GM12873 (cell line): ENCODE results near the gene ZNF275.

Experiments used
- CTCF ChIP-seq: IDR thresholded peaks from 2 replicates; pipeline ENCODE4 v1.5.1; 2012; ENCODE audit warnings: low read depth, mild to moderate bottlenecking, moderate library complexity, low read length, control low read depth; ENCODE audit not compliant: insufficient read depth; ENCODE audit errors: missing control alignments

ZNF275 gene

GRCh38 chrX:153340111-153340510 lies 6.2 kb downstream of the ZNF275 start:
- TF ChIP-seq CTCF = no peak

GRCh38 chrX:153342762-153343558 lies 9.0 kb downstream of the ZNF275 start:
- TF ChIP-seq CTCF = no peak

- TF ChIP-seq CTCF = no peak
Observed at GRCh38 chrX:153343674-153344073, 9.7 kb downstream of the ZNF275 start.

- TF ChIP-seq CTCF = no peak
Observed at GRCh38 chrX:153347530-153347929, 13.6 kb downstream of the ZNF275 start.

- no peak for TF ChIP-seq CTCF
Observed at GRCh38 chrX:153348421-153348820, 14.5 kb downstream of the ZNF275 start.

GRCh38 chrX:153349952-153350351 lies 16.0 kb downstream of the ZNF275 start:
- TF ChIP-seq CTCF = no peak

GRCh38 chrX:153351981-153352380 lies 18.0 kb downstream of the ZNF275 start:
- no peak for TF ChIP-seq CTCF
